Calu3 (cell line): ENCODE data around the gene OTUD4. TPM values are rescaled to one million over a fixed set of nuclear protein-coding genes. Genes with fewer than 3 reads are reported as not detected.

Experiments
- BruUV-seq: library from RNA; stranded (reverse); fragments of 400-500 nt; replicated peaks from 2 replicates; lab custom pipeline; 2021; lab: Mats Ljungman, UMichigan
- CTCF ChIA-PET: fragments of 300-600 bp; sonication (Branson Sonifier 250); formaldehyde crosslinking; loops from one replicate; lab custom pipeline; 2022; ENCODE audit warnings: antibody characterized with exemption; lab: Charles Lee
- DNase-seq: peaks from one replicate; pipeline ENCODE4 v3.0.0; 2022
- H3K27ac Mint-ChIP-seq: one replicate; pipeline ENCODE4 v1.8.0; 2022; ENCODE audit warnings: mixed read lengths; ENCODE audit not compliant: unreplicated experiment
- H3K27me3 Mint-ChIP-seq: one replicate; pipeline ENCODE4 v1.8.0; 2022; ENCODE audit warnings: mixed read lengths; ENCODE audit not compliant: unreplicated experiment
- H3K36me3 Mint-ChIP-seq: one replicate; pipeline ENCODE4 v1.8.0; 2022; ENCODE audit warnings: mild to moderate bottlenecking, moderate library complexity, mixed read lengths; ENCODE audit not compliant: insufficient read depth, unreplicated experiment
- H3K4me1 Mint-ChIP-seq: one replicate; pipeline ENCODE4 v1.8.0; 2022; ENCODE audit warnings: mild to moderate bottlenecking, low read depth, mixed read lengths; ENCODE audit not compliant: unreplicated experiment
- H3K4me3 Mint-ChIP-seq: one replicate; pipeline ENCODE4 v1.8.0; 2022; ENCODE audit warnings: mild to moderate bottlenecking, low read depth, moderate library complexity, mixed read lengths; ENCODE audit not compliant: unreplicated experiment
- H3K9me3 Mint-ChIP-seq: one replicate; pipeline ENCODE4 v1.8.0; 2022; ENCODE audit warnings: low read depth, mixed read lengths; ENCODE audit not compliant: unreplicated experiment
- CTCF ChIP-seq: fragments of 200-600 bp; IDR thresholded peaks from one replicate; pipeline ENCODE4 v1.8.0; 2022; ENCODE audit warnings: antibody characterized with exemption; ENCODE audit not compliant: unreplicated experiment
- intact Hi-C: fragments of 100-400 bp; cut with micrococcal nuclease; formaldehyde crosslinking; loops from one replicate; pipeline ENCODE4 v1.10.0; 2022; ENCODE audit not compliant: unreplicated experiment
- total RNA-seq: library from RNA; stranded (reverse); gene quantifications from 2 replicates; pipeline ENCODE4 v1.2.3, GENCODE V29; 2022

OTUD4 gene
- total RNA-seq, 1 experiment from 2014 or later, result 32.7 TPM

- CTCF ChIA-PET, result no interaction called here
- no TSS peak for BruUV-seq
- peaks cover 21% of the 10 kb centered on the region for H3K36me3 Mint-ChIP-seq
- H3K27ac Mint-ChIP-seq, result no peak overlapping the region
- H3K4me3 Mint-ChIP-seq, result no peak overlapping the region
- DNase-seq, result no peak
- no peaks in the 10 kb centered on the region for H3K27me3 Mint-ChIP-seq
- H3K9me3 Mint-ChIP-seq, result no peaks in the 10 kb centered on the region
- TF ChIP-seq CTCF, result no peak
- intact Hi-C loops, result no loop called here
- H3K4me1 Mint-ChIP-seq, result no peaks in the 10 kb centered on the region
Measured at GRCh38 chr4:145161549-145161948, 18.8 kb downstream of the OTUD4 start.

DNA sequence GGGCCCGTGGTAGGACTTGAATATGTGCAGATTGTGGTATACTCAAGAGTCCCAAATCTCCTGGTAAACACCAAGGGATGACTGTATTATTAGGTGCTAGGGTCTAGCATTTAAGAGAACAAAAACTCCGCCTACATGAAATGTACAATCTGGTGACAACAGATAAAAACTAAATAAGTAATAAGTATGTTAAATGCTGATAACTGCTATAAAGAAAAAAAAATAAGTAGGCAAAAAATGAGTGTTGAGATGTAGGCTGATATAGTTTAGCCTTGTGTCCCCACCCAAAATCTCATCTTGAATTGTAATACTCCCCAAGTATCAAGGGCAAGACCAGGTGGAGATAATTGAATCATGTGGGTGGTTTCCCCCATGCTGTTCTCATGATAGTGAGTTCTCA, 23.4 kb downstream of the OTUD4 start:
- H3K4me3 Mint-ChIP-seq, result no peak overlapping the region
- peaks cover 29% of the 10 kb centered on the region for H3K36me3 Mint-ChIP-seq
- no peak for TF ChIP-seq CTCF
- H3K27me3 Mint-ChIP-seq, result no peaks in the 10 kb centered on the region
- H3K27ac Mint-ChIP-seq, result no peak overlapping the region
- H3K4me1 Mint-ChIP-seq, result no peaks in the 10 kb centered on the region
- no peaks in the 10 kb centered on the region for H3K9me3 Mint-ChIP-seq
- CTCF ChIA-PET, result interaction anchor here (0.7 kb wide), 1 partner anchor 50 kb away, joined by 5 read pairs; no protein-coding TSS in a partner anchor
- no peak for DNase-seq
- no TSS peak for BruUV-seq
- intact Hi-C loops, result no loop called here

DNA sequence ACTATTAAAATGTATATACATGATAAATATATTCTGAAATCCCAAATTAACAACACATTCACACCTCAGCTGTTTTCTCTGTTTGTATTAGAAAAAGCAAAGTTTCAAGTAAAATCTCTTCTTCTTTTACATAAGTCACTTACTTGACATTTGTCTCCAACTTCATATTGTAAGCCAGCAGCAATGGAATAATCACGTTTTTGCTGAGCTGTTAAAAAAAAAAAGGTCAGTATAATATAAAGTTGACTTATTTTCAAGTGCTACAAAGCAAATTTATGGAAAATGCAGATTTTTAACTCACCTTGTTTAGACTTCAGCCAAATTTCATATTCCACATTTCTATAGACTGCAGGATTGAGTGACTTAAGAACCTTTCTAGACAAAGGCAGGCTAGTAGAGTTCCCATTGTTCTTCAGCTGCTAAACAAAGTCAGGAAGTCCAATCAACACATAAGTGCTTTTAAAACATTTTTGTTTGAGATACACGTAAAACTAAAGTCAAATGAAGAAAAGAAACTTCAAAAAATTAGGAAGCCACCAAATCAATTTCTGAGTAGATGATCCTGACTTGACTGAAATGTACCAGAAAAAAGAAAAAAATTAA, 25.0 kb downstream of the OTUD4 start:
- peaks cover 23% of the 10 kb centered on the region for H3K36me3 Mint-ChIP-seq
- H3K4me3 Mint-ChIP-seq, result no peak overlapping the region
- no peaks in the 10 kb centered on the region for H3K4me1 Mint-ChIP-seq
- intact Hi-C loops, result no loop called here
- H3K27ac Mint-ChIP-seq, result no peak overlapping the region
- no peak for DNase-seq
- no peaks in the 10 kb centered on the region for H3K9me3 Mint-ChIP-seq
- no TSS peak for BruUV-seq
- TF ChIP-seq CTCF, result no peak
- CTCF ChIA-PET, result no interaction called here
- H3K27me3 Mint-ChIP-seq, result no peaks in the 10 kb centered on the region

DNA sequence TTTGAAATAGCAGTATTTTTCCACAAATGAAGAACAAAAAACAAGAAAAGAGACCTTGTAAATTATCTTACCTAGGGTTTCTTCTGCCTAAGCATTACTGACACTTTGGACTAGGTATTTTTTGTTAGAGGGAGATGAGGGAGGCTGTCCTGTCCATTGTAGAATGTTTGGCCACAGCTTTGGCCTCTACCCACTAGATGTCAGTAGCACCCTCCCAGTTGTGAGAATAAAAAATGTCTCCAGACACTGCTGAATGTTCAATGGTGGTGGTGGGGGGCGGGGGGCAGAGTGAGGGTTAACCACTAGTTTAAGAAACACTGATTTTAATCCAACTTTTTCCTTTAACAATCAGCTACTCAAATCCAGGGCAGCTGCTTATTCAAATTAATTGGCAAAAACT, 25.8 kb downstream of the OTUD4 start:
- no peak for TF ChIP-seq CTCF
- H3K4me1 Mint-ChIP-seq, result no peaks in the 10 kb centered on the region
- H3K36me3 Mint-ChIP-seq, result peaks cover 25% of the 10 kb centered on the region
- intact Hi-C loops, result no loop called here
- no peak overlapping the region for H3K27ac Mint-ChIP-seq
- H3K9me3 Mint-ChIP-seq, result no peaks in the 10 kb centered on the region
- DNase-seq, result peak; percentile 11
- BruUV-seq, result no TSS peak
- no peak overlapping the region for H3K4me3 Mint-ChIP-seq
- H3K27me3 Mint-ChIP-seq, result no peaks in the 10 kb centered on the region
- CTCF ChIA-PET, result no interaction called here
